EH (cell line): ENCODE data around the gene FRZB.
"Not testable (repeated sequence)": the region's sequence is repeated elsewhere in the genome, so short reads cannot be mapped to it uniquely, and the experiment has no call there.

Experiments
- DNase-seq: peaks from one replicate; pipeline ENCODE4 v3.0.0-alpha.2; 2015; ENCODE audit warnings: low read depth

The FRZB gene

GRCh38 chr2:182866461-182867406 is at the start of gene FRZB:
Gene FRZB (minus strand): TSS chr2:182866637. CDS start chr2:182866552, 85 bp downstream.
- DNase-seq = peak; percentile 81

- DNase-seq = peak; percentile 91
These were observed 49.2 kb upstream of the FRZB start for GRCh38 chr2:182915369-182916326.

- DNase-seq = no peak
These were observed 48.4 kb upstream of the FRZB start for GRCh38 chr2:182914852-182915251.

- DNase-seq = no peak
These were observed 46.6 kb upstream of the FRZB start for GRCh38 chr2:182913064-182913463.

- DNase-seq = no peak
These were observed 46.1 kb upstream of the FRZB start for GRCh38 chr2:182912518-182912915.

GRCh38 chr2:182911813-182912517 is 45.5 kb upstream of the FRZB start:
- no peak for DNase-seq

- DNase-seq = no peak
These were observed 44.5 kb upstream of the FRZB start for GRCh38 chr2:182910965-182911364.

- no peak for DNase-seq
These were observed 40.8 kb upstream of the FRZB start for GRCh38 chr2:182907081-182907830.

GRCh38 chr2:182906454-182906853 is 40.0 kb upstream of the FRZB start:
- no peak for DNase-seq

- DNase-seq = no peak
These were observed 38.4 kb upstream of the FRZB start for GRCh38 chr2:182904844-182905243.

- no peak for DNase-seq
These were observed 37.1 kb upstream of the FRZB start for GRCh38 chr2:182903566-182903965.

- no peak for DNase-seq
These were observed 35.3 kb upstream of the FRZB start for GRCh38 chr2:182901748-182902147.

- DNase-seq = no peak
These were observed 32.3 kb upstream of the FRZB start for GRCh38 chr2:182898718-182899117.

GRCh38 chr2:182897137-182897536 is 30.7 kb upstream of the FRZB start:
- DNase-seq = peak; percentile 35

- no peak for DNase-seq
These were observed 29.4 kb upstream of the FRZB start for GRCh38 chr2:182895798-182896197.

GRCh38 chr2:182895169-182895568 is 28.7 kb upstream of the FRZB start:
- DNase-seq = no peak

- DNase-seq = peak; percentile 44
These were observed 27.7 kb upstream of the FRZB start for GRCh38 chr2:182894174-182894573.

- no peak for DNase-seq
These were observed 27.2 kb upstream of the FRZB start for GRCh38 chr2:182893666-182894065.

- not testable (repeated sequence) for DNase-seq
These were observed 26.6 kb upstream of the FRZB start for GRCh38 chr2:182893035-182893434.

GRCh38 chr2:182891611-182892010 is 25.2 kb upstream of the FRZB start:
- no peak for DNase-seq

GRCh38 chr2:182890773-182891378 is 24.4 kb upstream of the FRZB start:
- no peak for DNase-seq
